Cortex of kidney (tissue), 1 donor: Measurements from ENCODE around the gene APOA4.

Experiments used
- DNase-seq: peaks from one replicate; lab custom pipeline; 2025; lab: John Stamatoyannopoulos, UW

APOA4 gene

GRCh38 chr11:116823031-116823843, at the start of gene APOA4:
Gene APOA4 (minus strand): TSS chr11:116823304. CDS start chr11:116823191, 113 bp downstream.
- no peak for DNase-seq

GRCh38 chr11:116871248-116871647, 48.1 kb upstream of the APOA4 start:
- DNase-seq: no peak

GRCh38 chr11:116870054-116870453, 47.0 kb upstream of the APOA4 start:
- no peak for DNase-seq

DNA sequence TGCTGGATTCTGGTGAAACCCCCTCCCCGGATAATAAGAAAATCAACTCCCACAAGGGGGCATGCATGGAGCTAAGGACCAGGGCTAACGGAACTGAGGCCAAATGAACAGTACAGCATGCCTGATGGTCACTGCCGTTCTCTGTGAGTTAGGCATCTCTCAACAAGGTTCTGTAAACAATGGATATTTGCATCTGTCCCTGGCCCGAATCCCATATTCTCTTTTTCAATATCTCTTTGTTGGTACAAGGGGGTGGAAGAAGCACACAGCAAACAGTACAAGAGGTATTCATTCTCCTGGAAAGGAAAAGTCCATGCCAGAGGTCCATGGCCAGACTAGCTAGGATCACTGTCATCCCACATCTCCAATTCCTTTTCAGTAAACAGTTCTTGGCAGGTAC, 46.5 kb upstream of the APOA4 start:
- no peak for DNase-seq

DNA sequence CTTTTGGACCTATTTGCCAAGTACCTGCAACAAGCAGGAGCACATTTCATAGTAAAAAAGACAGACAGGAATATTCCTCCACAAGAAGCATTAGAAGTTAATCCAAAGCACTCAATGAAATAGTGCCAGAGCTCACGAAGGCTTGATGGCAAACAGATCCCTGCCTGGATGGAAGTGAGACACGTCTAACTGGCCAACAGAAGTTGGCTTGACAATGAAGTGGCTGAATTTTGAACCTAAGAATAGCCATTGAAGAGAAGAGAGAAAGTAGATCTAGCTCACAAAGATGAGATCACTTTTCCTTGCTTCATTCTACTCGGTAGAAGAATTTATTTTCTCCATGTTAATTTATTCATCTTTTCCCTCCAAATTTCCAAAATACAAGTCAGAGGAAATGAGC, 45.0 kb upstream of the APOA4 start:
- DNase-seq: no peak

DNA sequence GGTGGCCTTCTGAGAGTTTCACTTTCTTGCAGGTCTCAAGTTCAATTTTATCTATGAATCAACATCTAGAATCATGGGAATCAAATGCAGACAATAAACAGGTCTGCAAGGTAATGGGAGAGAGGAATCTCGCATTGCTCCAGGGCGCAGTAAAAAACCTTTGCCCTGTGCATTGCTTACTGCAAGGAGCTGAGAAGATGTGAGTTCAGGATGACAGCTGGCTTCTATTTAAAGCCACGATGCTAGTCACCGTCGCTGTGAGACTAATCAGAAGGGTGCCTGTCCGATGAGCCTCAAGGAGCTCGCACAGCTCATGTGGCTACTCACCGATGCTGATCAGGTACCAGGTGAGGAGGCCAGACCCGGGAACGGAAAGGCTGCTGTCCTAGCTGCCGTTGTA, 44.5 kb upstream of the APOA4 start:
- DNase-seq: no peak

DNA sequence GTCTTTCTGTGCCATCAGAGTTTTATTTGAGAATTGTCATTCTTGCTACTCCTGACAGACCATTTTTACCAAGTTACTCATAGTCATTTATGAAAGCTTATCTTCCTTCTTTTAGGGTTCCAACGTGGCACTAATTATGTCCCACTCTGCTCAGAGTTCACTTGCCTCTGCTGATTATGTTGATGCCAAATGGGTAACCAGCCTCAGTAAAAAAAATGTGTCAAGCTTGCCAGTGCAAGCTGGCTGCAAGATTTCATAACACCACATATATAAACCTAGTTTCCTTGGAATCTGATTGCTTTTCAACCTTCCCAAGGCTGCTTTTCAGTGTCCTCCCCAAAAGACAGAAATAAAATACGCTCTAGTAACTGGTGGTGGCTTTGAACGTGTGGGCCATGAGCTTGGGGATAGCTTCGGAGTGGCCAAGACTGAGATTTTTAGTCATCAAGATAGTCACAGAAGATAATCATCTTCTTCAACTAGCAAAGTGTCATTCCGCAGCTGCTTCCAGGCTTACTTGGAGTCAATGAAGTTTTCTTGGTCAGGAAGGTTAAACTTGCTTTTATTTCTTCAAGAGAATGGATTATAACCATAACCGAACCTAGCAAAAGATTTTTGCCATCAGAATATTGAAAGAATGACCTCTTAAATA, 43.8 kb upstream of the APOA4 start:
- no peak for DNase-seq

GRCh38 chr11:116865696-116866095, 42.6 kb upstream of the APOA4 start:
- DNase-seq: no peak

GRCh38 chr11:116864531-116864930, 41.4 kb upstream of the APOA4 start:
- no peak for DNase-seq

GRCh38 chr11:116862951-116863350, 39.8 kb upstream of the APOA4 start:
- no peak for DNase-seq

GRCh38 chr11:116862185-116862584, 39.1 kb upstream of the APOA4 start:
- no peak for DNase-seq

GRCh38 chr11:116861539-116861938, 38.4 kb upstream of the APOA4 start:
- DNase-seq: no peak

DNA sequence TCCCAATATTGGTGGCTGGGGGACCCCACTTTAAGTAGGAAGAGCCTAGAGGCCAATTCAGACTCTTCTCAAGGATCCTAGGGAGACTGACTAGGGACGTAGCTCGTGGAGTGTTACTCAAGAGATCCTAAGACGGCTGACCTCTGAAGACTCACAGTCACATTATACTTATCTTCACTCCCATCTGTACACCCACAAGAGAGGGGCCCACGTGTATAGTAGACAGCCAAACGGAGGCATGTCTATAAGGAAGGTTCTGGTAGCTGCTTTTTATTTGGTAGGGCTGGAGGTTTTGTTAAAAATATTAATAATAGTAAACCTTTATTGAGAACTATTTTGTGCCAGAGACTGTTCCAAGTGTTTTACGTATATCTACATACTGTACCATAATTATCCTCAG, 37.2 kb upstream of the APOA4 start:
- DNase-seq: no peak

GRCh38 chr11:116859175-116859574, 36.1 kb upstream of the APOA4 start:
- no peak for DNase-seq

- DNase-seq: no peak
These were observed 34.8 kb upstream of the APOA4 start for GRCh38 chr11:116857936-116858335.

- DNase-seq: no peak
These were observed 34.2 kb upstream of the APOA4 start for GRCh38 chr11:116857316-116857715.

DNA sequence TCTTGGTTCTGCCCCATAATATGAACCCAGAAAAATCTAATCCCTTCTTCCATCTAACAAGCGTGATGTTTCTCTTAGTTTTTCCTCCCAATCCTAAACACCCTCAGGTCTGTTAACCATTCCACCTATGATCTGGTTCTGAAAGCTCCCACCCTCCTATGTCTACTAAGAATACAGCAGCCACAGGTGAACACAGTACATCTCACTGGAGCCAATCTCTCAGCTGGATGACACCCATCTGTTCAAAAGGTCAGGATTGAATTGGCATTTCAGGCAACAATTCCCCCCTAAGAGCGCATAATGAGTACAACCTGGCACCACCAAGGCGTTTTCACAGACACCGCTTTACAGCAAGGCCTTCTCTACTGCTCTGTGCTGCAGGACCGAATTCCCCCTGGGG, 33.3 kb upstream of the APOA4 start:
- DNase-seq: no peak

GRCh38 chr11:116855413-116855812, 32.3 kb upstream of the APOA4 start:
- DNase-seq: no peak

GRCh38 chr11:116853461-116854073, 30.5 kb upstream of the APOA4 start:
- no peak for DNase-seq

- no peak for DNase-seq
These were observed 29.3 kb upstream of the APOA4 start for GRCh38 chr11:116852261-116853031.

DNA sequence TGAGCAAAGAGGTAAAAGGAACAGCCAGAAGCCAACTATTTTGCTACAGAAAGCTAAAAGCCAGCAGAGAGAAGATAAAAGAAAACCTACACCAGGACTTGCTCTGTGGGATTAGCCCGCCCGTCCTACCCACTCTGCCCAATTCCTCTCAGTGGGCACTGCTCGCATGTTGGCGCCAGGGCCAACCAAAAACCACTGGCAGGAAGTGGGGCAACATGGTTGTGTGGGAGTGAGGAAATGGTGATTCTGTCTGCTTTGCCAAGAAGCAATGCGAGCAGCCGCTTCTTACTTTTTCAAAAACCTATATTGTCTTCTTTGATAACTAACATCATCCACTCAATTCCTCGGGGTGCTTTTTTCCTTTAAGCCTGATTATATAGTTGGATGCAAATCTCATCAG, 28.5 kb upstream of the APOA4 start:
- no peak for DNase-seq

- DNase-seq: no peak
These were observed 26.4 kb upstream of the APOA4 start for GRCh38 chr11:116849486-116849885.
